Hippocampal formation (tissue), 2 donors: ENCODE results near the gene ANO9.
"Not testable (repeated sequence)": the region's sequence is repeated elsewhere in the genome, so short reads cannot be mapped to it uniquely, and the experiment has no call there.

Source experiments
- DNase-seq, 2 donors: peaks; one replicate each; lab custom pipeline; 2025; lab: John Stamatoyannopoulos, UW

Gene ANO9

DNA sequence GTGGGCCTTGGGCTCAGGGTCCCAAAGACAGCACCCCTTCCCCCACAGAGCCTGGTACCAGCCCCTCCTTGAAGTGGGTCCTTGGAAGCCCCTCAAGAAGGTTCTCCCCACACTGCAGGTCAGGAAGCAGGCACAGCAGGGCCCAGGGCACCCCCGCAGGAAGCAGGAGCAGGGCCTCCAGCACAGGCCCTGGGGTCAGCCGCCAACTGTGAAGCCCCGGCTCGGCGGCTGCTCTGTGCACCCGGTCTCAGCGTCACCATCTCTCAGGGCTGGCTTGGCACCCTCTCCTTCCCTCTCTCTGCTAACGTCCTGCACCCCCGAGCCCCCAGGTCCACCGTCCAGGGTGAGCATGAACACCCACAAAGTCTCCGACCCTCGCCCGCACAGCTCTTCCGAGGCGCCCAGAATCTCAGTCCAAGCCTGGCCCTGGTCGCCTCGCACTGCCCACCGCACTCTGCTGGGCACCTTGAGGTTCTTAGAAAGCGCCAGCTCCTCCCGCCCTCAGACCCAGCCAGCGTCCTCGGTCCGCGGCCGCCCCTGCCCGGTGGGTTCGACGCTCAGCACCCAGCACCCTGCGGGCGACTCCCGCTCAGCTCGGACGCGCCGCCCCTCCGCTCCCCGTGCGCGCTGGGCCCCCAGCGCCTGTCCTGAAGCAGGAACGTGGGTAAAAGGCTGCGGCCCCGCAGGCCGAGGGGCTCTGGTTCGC is 25.6 kb downstream of the ANO9 start:
- no peak for DNase-seq

DNA sequence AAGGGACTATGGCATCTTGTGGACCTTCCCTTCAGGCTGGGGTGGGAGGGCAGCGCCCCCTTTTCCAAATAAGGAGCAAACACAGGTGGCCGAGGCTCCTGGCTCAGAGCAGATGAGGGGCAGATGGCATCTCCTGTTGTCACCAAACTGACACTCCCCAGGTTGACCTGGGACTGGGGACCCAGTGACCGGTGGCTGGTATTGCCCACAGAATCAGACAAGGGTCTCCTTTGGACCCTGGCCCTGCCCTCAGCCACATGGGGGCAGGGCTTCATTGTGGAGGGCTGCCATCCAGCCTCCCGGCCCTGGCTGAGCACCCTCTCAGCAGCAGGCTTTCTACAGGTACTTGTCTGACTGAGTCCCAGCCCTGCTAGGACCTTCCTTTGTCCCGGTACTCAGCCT is 26.2 kb downstream of the ANO9 start:
- DNase-seq, result no peak

DNA sequence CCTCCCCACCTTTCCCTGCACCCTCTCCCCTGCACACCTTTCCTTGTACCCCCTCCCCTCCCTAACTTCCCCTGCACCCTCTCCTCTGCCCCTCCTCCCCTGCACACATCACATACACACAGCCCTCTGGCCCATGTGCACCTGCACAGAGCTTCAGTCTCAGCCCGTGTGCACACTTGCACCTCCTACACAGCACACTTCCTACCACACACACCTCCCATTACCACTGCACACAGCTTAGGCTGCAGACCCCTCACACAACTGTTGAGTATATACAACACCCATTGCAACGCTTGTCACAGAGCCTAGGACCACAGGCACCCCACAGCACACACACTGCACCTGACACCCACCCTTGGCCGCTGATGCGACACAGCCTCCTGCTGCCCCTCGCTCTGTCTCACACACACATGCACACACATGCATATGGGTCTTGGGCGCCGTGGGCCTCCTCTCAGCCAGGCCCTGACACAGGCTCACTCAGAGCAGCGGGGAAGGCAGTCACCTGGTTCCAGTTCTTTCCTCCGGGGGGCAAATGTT is 27.4 kb downstream of the ANO9 start:
- DNase-seq, result no peak

DNA sequence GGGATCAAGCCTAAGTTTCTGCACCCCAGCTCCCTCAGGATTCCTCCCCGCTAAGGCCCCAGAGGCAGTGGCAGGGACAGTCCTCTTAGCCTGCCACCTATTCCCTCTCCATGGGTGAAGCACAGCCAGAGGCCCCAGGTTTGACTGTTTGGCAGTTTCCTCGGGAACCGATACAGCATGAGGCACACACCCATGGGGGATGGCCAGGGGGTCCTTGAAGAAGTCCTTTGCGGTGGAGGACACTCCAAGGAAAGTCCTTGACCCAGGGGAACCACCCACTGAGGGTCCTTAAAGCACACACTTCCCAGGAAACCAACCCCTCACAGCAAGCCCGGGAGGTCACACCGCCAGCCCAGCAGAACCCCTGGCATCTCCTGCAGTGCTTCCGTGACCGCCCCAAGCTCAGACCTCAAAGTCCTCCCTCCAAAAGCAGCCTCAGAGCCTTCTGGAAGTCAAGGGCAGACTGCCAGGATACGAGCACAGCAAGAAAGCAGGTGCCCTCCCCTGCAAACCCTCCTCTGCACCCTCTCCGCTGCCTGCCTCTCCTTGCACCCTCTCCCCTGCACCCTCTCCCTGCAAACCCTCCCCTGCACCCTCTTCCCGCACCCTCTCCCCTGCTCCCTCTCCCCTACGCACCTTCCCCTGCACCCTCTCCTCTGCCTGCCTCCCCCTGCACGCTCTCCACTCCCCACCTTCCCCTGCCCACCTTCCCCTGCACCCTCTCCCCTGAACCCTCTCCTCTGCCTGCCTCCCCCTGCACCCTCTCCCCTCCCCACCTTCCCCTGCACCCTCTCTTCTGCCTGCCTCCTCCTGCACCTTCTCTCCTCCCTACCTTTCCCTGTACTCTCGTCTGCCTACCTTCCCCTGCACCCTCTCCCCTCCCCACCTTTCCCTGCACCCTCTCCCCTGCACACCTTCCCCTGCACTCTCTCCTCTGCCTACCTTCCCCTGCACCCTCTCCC is 28.4 kb downstream of the ANO9 start:
- DNase-seq, result no peak

DNA sequence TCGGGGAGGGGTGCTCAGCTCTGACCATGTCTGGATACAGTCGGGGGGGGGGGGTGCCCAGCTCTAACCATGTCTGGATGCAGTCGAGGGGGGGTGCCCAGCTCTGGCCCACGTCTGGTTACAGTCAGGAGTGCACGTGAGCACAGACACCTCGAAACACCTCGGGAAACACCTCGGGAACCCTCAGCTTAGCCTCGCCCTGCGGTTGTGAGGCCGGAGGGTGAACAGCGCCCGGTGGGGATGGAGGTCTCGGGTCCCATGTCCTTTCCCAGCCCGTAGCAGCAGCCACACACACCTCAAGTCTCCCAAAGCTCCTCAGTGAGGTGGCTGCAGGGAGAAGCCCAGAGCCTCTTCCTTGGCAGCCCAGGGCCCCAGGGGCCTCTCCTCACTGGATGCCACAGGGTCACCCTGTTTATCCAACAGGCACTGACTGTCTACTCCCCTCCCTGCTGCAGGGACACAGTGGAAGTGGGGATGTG is 29.1 kb downstream of the ANO9 start:
- no peak for DNase-seq

DNA sequence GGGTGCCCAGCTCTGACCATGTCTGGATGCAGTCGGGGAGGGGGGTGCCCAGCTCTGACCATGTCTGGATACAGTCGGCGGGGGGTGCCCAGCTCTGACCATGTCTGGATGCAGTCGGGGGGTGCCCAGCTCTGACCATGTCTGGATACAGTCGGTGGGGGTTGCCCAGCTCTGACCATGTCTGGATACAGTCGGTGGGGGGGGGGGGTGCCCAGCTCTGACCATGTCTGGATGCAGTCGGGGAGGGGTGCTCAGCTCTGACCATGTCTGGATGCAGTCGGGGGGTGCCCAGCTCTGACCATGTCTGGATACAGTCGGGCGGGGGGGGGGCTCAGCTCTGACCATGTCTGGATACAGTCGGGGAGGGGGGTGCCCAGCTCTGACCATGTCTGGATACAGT is 30.3 kb downstream of the ANO9 start:
- DNase-seq, result not testable (repeated sequence)

DNA sequence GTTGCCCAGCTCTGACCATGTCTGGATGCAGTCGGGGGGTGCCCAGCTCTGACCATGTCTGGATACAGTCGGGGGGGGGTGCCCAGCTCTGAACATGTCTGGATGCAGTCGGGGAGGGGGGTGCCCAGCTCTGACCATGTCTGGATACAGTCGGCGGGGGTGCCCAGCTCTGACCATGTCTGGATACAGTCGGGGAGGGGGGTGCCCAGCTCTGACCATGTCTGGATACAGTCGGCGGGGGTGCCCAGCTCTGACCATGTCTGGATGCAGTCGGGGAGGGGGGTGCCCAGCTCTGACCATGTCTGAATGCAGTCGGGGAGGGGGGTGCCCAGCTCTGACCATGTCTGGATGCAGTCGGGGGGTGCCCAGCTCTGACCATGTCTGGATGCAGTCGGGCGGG is 31.1 kb downstream of the ANO9 start:
- not testable (repeated sequence) for DNase-seq

DNA sequence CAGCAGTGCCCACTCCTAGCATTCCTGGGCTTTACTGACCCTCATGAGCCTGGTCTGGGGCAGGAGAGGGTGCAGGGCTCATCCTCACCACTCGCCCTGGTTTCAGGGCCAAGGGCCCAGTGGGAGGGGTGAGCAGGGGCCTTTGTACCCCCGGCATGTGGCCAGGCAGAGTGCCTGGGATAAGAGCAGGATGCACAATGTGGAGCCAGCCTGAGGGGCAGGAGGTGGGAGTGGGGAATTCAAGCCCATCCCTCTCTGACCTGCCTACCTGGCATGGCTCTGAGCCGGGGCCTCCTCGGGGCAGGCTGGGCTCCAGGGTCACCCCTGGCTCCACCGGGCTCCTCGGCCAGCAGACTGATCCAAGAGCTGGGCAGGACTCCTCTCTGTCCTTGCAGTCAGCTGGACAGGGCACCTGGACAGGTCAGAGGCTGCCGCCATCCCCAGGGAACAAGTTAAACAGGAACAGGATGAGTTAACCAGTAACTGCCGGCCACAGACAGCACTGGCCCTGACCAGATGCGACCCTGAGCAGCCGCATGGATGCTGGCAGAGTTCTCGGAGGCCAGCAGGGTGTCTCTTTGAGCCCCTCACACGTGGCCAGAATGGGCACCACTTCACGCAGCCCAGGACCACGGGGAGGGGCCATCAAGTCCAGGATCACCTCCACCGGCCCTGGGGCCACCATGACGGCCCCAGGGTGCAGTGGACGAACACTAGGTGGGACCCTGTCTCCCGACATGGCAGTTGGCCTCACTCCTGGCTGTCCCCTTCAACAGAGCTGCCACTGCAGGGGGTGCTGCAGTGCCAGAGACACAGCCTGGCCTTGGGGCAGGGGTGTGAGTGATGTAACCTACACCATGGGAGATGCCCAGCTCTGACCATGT is 32.0 kb downstream of the ANO9 start:
- no peak for DNase-seq

DNA sequence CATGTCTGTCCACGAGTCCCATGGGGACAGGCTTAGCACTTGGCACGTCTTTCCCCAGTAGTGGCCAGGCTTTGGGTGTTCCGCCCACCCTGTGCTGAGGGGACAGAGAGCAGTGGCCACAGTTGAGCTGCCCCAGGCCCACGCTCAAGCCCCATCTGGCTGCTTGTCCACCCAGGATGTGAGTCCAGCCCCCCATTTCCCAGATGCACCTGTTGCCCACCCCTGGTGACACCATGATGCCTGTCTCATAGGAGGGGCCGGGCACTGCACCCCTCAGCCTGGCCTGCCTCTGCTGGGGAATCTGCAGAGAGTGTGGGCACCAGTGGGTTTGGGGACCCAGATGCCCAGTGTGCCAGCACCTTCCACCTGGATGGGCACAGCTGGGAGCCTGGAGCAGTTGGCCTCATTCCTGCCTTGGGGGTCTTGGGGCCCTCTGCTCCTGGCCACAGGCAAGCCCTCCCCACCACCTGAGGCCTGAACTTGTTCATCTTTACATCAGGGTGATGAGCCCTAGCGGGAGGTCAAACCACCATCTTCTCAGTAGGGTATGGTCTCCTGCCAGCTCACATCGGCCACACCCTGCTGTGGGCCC is 32.7 kb downstream of the ANO9 start:
- no peak for DNase-seq

DNA sequence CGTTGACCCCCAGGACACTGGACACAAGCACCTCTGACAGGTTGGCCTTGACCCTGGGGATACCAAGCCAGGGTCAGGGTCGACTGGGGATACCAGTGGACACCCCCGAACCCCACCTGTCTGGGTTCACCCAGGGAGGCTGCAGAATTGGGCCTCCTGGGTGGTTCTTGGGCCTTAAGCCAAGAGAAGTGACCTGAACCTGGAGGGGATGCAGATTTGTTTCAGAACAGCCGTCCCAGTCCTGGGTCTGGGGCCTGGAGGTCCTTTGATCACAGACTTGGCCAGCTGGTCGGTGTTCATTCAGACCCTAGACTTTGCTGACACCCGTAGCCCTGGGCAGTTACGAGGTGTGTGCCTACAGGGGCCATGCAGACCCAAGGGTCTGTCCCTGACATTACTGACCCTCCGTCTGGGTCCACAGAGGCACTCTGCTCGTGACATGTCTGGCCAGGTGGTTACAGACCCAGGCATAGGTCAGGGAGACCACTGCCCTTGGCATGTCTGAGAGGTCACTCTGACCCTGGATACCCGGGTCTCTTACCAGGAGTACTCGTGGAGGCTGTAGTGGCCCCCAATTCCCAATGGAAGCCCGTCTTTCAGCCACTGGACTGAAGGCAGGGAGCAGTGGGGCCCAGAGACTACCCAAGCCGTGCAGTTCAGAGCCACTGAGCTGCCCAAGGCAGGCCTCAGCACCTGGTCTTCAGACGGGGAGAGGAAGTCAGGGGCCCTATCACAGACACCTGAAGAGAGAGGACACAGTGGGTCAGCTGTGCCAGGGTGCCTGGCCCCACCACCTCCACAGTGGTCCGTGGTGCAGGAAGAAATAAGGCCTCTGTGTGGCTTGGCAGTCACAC is 33.4 kb downstream of the ANO9 start:
- DNase-seq, result no peak

DNA sequence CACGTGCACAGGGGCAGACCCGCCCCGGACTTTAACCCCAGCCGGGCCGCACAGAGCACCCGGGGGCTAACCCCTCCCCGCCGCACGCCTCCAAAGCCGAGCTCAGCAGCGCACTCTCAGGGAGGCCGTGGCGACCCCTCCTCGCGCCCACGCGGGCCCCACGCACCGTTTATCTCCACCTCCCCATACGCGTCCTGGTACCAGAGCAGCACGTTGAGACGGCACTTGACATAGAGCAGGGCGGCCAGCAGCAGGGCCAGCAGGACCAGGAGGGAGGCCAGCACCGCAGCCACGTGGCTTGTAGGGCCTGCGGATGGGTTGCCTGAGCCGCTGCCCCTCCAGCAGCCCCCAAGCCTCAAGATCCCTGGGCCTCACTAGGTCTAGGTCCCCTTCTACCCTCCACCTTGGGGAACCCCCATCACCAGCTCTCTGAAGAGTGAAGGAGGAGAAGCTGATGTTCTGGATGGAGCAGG is 34.1 kb downstream of the ANO9 start:
- DNase-seq, result no peak

DNA sequence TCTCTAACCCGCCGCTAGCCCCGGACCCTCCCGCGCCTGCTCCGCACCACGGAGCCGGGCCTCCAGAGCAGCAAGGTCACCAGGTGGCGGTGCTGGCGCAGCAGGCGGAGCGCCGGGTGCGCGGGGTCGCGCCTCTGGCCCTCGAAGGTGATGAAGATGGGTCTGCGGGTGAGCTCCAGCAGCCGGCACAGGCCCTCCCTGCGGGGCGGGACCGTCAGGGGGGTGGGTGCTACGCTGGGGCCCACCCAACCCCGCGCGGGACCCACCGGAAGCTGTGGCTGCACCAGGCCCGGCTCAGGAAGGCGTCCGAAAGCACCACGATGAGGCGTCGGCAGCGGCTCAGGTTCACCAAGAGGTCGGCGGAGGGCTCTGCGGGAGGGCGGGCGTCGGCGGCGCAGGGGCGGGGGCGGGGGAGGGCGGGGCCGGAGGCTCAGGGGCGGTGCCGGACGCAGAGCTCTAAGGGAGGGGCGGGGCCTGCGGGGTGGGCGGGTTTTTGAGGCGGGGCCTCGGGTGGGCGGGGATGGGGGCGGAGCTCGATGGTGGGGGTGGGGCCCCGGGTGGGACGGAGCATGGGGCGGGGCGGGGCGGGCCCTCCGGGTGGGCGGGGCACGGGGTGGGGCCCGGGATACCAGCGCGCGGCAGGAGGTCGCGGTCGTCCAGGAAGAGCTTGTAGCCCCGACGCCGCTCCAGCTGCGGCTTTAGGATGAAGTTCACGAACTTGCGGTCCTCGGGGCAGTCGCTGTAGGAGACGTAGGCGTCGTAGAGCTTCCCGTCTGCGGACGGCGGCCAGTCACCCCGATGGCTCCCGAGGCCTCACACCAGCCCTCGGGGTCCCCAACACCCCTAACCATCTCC is 34.8 kb downstream of the ANO9 start:
- DNase-seq, result peak; percentile 32 to 67

DNA sequence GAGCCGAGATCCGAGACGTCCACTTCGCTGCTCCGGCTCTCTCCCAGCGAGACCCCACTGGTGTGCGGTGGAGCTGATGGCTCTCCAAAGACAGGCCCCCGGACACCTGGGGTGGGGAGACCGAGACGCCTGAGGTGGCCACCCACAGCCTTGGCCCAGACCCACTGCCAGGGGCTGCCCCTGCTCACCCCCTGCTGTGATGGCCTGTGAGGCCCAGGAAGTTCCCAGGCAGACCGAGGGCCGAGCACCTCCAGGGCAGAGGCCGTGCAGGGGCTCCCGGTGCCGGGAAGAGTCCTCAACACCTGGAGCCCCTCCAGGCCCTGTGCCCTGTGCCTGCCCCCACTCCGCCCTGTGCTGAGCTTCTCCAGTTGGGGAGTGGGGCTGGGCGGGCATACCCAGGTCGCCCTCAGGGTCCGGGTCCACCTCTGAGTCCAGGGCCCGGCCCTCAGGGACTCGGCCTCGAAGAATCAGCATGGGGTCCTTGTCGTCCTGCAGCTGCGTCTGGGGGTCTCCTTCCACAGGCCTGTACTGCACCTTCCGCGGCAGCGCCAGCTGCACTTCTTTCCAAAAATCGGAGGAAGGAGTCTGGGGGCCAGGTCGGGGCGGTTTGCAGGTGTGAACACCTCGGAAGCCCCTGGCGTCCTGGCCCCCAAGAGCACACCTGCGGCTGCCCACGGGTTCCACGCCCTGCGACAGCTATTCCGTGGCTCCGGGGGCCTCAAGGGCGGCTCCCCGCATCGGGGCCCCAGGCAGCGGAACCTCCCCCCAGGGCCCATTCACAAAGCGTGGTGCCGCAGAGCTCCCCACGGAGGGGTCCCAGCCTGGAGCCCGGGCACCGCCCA is 35.6 kb downstream of the ANO9 start:
- no peak for DNase-seq

DNA sequence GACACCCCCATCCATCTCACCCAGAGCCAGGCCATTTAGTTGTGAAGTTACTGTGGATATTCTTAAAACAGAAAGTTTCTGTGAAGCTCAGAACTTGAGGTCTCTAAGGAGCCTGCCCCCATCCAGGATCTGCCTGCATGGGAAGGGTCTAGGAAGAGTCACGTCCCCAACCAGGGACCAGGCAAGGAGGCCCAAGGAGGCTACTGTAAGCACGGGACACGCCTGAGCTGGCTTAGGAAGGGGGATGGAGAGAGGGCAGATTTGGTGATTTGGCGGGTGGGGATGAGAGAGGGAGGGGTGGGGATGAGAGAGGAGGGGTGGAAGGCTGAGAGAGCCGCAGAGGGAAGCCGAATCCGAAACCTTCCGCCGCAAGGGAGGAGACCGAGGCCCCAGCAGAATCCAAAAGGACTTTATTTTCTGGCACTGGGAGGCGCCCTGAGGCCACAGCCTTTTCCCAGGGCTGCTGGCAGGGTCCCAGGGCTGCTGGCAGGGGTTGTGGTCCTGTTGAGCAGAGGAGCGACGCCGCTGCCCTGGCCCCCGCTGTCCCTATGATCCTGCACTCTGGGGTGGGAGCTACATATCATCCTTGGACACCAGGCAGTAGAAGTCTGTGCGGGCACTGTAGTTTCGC is 36.4 kb downstream of the ANO9 start:
- peak in 1 of 2 donors; percentile 14 for DNase-seq

DNA sequence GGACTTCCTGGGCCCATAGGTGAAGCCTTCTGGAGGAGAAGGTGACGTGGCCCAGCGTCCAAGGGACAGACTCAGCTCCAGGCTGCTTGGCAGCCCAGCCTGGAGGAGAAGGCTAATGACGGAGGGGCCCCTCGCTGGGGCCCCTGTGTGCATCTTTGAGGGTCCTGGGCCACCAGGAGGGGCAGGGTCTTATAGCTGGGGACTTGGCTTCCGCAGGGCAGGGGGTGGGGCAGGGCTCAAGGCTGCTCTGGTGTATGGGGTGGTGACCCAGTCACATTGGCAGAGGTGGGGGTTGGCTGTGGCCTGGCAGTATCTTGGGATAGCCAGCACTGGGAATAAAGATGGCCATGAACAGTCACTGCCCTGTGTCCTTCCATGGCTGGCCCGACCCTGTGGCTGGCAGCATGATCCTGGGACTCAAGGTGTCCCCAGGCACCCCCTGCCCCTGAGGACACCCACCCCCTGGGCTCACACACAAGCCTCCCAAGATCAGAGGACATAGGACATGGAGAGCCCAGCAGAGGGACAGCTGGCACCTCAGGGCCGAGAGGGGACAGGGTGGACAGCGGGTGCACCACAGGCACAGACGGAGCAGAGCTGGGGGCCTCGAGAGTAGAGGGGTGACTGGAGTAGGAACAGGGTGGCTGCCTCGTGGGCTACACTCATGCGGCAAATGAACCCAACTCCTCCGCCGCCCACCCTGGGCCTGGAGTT is 37.1 kb downstream of the ANO9 start:
- DNase-seq, result no peak

DNA sequence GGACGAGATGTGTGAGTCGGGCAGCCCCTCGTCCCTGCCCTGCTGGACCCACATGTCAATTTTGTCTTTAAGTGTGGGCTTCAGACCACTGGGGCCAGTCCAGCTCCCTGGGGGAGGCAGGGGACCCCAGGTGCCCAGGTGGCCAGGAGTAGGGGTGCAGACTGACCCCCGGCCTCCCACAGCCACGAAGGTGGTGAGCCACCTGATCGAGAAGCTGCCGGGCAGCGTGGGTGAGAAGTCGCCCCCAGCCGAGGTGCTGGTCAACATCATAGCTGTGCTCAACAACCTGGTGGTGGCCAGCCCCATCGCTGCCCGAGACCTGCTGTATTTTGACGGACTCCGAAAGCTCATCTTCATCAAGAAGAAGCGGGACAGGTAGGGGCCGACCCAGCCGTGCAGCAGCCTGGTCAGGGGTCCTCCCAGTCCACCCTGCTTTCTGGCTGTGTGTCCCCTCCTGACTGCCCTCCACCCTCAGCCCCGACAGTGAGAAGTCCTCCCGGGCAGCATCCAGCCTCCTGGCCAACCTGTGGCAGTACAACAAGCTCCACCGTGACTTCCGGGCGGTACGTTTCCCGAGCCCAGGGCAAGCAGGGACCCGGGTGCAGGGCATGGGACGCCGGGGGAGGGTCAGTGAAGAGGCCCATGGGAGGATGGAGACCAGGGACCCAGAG is 37.9 kb downstream of the ANO9 start:
- DNase-seq, result no peak
